Activated CD8-positive, alpha-beta memory T cell treated with anti-CD3 and anti-CD28 coated beads, Interleukin-2, amount 50 U/mL, for 4 hours (primary cell): Measurements from ENCODE around the gene TMEM26.

Source experiments
- DNase-seq: peaks from one replicate; pipeline ENCODE4 v3.0.0-alpha.2; 2020

The TMEM26 gene

GRCh38 chr10:61452655-61453641, at the start of gene TMEM26:
TSS of gene TMEM26 (minus strand) at chr10:61453381. CDS start at chr10:61453081, 300 bp downstream.
- no peak for DNase-seq

GRCh38 chr10:61500460-61500859, 47.3 kb upstream of the TMEM26 start:
- no peak for DNase-seq

- DNase-seq, result no peak
Measured at GRCh38 chr10:61492364-61492995, 39.3 kb upstream of the TMEM26 start.

GRCh38 chr10:61487506-61487905, 34.3 kb upstream of the TMEM26 start:
- DNase-seq, result no peak

- no peak for DNase-seq
Measured at GRCh38 chr10:61486738-61487396, 33.7 kb upstream of the TMEM26 start.

- DNase-seq, result no peak
Measured at GRCh38 chr10:61486251-61486650, 33.1 kb upstream of the TMEM26 start.

GRCh38 chr10:61481597-61481996, 28.4 kb upstream of the TMEM26 start:
- no peak for DNase-seq

- DNase-seq, result no peak
Measured at GRCh38 chr10:61480208-61480607, 27.0 kb upstream of the TMEM26 start.

GRCh38 chr10:61478621-61479312, 25.6 kb upstream of the TMEM26 start:
- no peak for DNase-seq

GRCh38 chr10:61477451-61477850, 24.3 kb upstream of the TMEM26 start:
- no peak for DNase-seq

GRCh38 chr10:61476529-61476928, 23.3 kb upstream of the TMEM26 start:
- DNase-seq, result no peak

- DNase-seq, result no peak
Measured at GRCh38 chr10:61475449-61475873, 22.3 kb upstream of the TMEM26 start.

GRCh38 chr10:61472090-61472674, 19.0 kb upstream of the TMEM26 start:
- DNase-seq, result no peak

GRCh38 chr10:61471491-61471890, 18.3 kb upstream of the TMEM26 start:
- DNase-seq, result no peak

GRCh38 chr10:61470740-61471139, 17.6 kb upstream of the TMEM26 start:
- DNase-seq, result no peak

GRCh38 chr10:61465901-61466632, 12.9 kb upstream of the TMEM26 start:
- DNase-seq, result no peak

GRCh38 chr10:61465171-61465496, 12.0 kb upstream of the TMEM26 start:
- no peak for DNase-seq

GRCh38 chr10:61464461-61465170, 11.4 kb upstream of the TMEM26 start:
- no peak for DNase-seq

GRCh38 chr10:61463035-61463909, 10.1 kb upstream of the TMEM26 start:
- DNase-seq, result no peak

GRCh38 chr10:61460835-61461234, 7.7 kb upstream of the TMEM26 start:
- DNase-seq, result no peak
